CD4-positive, alpha-beta T cell treated with Interleukin-1 beta for 1 hour (primary cell): ENCODE measurements around the gene ANOS1.
"Not testable (repeated sequence)": the region's sequence is repeated elsewhere in the genome, so short reads cannot be mapped to it uniquely, and the experiment has no call there.

ENCODE experiments used
- DNase-seq, 2 donors: peaks; one replicate each; pipeline ENCODE4 v3.0.0-alpha.2; 2020 to 2022

ANOS1 gene

DNA sequence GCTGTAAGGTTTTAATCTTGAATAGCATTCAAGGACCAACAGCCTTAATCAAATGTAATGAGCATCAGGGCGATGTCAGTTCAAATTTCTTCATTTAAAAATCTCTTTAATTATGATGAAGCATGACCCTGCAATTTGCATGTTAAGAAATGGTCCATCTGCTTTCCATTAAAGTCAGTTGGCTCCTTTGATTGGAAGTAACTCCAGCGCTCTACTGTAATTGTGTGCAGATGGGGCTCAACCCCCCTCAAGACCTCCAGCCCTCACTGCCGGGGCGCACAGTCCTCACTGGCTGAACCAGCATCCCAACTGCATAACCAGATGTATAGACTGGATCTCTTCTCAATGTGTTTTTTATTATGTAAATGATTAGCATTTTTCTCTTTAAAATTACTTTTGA lies 140.4 kb downstream of the ANOS1 start:
- DNase-seq, result no peak

DNA sequence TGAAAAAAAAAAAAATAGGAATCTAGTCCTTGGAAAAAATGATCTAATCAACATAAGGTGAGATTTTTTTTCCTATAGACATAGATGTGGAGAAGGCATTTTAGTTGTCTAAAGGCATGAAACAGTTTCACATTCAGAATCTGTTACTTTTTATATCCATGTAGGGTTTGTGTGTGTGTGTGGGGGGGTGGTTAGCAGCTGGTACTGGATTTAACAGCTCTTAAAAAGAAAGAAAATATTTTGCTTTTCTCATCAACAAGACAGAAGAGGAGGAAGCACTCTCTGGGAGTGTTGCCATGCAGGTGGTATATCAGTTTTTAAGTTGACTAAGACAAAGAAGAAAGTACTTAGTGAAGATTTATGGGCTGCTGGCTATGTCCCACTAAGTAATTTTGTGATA lies 145.0 kb downstream of the ANOS1 start:
- no peak for DNase-seq

DNA sequence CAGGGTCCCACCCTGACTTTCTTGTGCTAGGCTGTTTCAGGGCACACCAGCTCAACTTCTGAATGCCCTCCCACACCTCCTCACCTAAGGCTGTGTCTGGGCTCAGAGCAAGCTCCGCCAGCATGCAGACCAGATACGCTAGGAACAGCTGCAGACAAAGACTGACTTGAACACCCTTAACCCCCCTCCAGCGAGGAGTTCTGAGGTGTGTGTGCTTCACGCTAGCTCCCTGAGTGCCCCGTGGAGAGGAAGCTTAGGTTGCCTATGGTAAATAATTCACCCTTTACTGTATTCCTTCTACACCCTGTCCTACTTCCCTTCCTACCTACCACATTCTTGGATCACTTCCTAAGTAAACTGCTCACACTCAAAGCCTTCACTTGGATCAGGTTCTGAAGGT lies 152.3 kb downstream of the ANOS1 start:
- DNase-seq, result no peak

DNA sequence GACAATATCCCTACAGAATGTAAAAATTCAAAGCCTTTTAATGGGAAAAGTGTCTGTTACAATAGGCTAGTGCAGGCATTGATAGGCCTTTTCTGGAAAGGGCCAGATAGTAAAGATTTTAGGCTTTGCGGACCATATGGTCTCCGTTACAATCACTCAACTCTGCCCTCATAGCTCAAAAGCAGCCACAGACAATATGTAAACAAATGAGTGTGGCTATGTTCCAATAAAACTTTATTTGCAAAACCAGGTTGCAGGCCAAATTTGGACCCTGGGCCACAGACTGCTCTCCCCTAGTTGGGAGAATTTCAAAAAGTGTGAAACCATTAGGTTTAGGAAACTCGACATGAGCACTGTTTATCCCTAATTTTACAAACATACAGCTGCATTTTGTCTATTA lies 155.1 kb downstream of the ANOS1 start:
- no peak for DNase-seq

DNA sequence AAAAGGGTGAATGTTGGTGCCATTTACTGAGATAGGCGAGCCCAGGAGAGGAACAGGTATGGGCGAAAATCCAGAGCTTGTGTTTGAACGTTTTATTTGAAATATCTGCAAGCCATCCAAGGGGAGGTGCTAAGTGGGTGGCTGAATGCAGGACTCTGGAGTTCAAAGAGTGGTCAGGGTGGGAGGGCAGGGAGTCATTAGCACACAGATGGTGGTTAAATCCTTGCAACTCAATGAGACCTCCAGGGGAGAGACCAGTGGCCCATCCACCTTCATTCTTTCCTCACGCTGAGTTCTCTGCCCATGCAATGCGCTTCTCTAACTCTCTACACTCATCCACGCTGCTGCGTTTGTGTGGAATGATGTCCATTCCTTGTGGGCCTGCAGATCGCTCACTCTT lies 166.2 kb downstream of the ANOS1 start:
- no peak for DNase-seq

DNA sequence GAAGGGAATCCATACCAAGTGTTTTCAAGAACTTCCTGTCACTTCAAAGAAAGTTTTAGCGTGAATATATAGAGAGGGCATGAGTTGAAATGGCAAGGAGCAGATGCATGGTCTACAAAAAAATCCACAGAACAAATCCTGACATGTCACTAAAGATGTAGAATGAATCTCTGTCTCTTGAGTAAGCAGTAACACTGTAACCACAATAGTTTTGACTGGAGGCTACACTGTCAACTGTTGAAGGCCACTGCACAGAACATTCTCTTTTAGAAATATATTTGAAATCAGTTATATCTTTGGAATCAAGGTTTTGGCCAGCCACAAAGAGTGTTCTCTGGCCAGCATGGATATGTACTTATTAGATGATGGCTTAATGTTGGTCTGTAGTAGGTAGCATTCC lies 183.5 kb downstream of the ANOS1 start:
- DNase-seq, result no peak

DNA sequence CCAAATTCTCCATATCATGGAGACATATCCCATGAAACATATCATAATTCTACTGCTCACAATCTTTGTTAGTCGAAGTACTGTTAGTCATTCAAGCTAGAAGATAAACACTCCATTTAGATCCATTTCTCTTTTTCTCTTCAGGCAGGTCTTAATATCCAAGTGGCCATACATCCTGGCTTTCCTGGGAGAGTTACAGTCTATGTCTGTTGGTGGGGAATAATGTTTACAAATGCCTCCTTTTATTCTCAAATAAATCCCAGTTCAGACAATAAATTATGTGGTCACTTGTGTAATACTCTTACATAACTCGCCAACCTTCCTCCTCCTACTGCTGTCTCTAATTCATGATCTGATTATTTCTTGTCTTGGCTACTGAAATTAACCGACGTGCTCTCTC lies 185.2 kb downstream of the ANOS1 start:
- no peak for DNase-seq

DNA sequence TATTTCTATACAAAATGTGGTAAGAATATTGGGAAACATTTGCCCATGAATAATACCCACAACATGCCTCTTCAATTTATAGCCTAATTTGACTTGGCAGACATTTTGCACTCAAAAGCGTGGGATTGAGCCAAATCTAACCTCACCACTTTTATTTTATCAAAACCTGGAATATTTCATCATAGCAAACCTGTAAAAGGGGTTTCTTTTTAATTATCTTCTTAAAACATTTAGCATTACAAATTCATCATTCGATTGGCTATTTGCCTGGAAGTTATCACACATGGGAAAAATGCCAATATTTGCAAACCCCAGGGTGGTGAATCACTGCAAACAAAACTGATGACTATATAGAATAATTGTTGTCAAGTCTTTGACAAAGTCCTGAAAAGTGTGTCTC lies 211.1 kb downstream of the ANOS1 start:
- no peak for DNase-seq

DNA sequence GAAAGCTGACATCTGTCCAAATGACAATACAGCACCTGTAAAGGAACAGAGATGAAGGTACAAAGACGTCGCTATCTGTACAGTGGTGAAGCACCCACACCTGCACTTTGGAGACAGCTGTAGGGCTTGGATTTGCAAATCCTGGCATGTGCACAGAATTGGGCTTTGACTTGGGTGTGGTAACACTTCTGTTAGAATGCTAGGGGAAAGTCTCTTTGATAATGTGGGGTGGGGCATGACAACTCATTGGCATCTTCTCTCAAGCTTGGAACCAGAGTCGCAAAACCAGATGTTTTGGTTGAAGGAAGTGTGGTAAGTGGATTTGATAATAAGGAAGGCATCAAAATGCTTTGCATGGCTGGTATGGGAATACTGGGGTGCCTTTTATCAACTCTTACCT lies 211.8 kb downstream of the ANOS1 start:
- DNase-seq, result no peak

DNA sequence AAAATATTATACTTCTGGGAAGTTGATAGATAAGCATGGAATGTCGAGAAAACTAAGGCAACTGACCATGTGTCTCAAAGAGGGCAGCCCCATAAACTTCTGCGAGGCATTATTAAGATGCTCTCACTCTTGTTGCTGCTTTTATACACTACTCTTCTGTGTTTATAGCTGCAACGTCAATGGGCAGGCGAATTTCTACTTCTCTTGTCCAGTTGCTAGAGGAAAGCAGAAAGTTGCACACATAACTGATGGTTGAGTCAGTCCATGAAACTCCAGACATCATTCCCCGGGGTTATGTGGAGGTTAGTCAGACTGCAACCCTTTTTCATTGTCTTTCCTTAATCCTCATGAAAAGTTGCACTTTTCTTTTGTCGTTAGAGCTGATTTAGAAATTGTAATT lies 227.5 kb downstream of the ANOS1 start:
- no peak for DNase-seq

DNA sequence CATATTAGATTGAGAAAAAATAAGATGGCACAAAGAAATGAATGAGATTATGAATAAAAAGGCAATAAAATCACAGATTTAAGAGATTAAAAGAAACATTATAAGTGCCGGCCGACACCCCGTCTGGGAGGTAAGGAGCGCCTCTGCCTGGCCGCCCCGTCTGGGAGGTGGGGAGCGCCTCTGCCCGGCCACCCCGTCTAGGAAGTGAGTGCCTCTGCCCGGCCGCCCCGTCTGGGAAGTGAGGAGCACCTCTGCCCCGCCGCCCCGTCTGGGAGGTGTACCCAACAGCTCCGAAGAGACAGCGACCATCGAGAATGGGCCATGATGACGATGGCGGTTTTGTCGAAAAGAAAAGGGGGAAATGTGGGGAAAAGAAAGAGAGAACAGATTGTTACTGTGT lies 229.8 kb downstream of the ANOS1 start:
- DNase-seq, result not testable (repeated sequence)

DNA sequence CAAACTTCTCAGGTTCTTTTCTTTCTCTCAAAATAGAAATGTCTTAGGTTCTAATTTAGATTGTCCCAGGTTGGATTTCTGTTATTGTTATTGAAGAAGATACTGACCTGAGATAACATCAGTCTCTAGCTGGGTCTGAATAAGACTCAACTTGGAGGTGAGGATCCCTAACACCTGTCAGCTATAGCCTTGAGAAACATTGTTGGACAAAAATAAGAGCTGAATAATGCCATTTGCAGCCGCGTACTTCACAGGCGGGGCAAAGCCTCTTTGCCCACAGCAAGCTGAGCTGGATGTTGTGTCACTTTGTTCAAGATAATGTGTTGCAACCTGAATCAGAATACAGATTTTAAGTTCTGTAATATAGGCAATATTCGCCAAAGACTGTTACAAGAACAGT lies 231.7 kb downstream of the ANOS1 start:
- no peak for DNase-seq

DNA sequence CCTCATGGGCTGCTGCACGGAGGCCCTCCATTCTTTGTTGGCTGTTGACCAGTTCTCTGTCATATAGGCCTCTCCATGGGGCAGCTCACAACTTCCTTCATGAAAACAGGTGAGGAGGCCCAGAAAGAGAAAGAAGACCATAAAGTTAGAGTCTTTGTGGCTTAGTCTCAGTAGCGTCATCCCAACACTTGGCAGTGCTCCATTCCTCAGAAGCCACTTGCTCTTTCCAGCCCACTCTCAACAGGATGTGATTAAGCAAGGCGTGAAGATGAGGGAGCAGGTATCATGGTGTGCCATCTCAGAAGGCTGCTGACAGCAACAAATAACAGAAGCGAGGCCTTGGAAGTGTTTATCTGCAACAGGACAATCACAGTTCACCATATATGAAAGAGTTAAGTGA lies 236.9 kb downstream of the ANOS1 start:
- DNase-seq, result not testable (repeated sequence)

DNA sequence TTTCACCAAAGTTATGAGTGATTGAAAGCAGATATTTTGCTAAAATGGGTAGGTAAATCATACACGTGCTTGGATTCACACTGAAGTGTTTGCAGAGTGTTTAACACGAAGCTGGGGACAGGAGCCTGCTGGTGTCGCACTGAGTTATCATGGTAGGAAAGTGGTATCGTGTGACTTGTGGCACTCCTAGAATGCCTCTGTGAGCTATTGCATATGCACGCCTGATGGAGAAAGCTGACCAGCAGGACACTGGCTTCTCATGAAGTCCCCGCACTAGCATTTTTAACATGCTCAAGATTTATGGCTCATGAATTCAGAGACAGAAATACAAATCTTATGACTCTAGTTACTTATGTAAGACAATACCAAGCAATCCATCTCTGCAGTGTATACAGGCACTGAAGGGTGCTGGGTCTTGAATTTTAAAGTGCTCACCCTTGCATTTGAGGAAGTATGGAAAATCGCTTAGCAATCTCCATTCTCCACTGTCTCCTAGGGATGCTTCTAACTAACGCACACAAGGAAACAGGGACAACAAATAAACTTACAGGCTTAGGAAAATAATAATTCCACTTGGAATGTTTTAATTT lies 247.5 kb downstream of the ANOS1 start:
- DNase-seq, result no peak
